HUDEP-2 (cell line): ENCODE results near the gene COX20.
"Not testable (repeated sequence)": the region's sequence is repeated elsewhere in the genome, so short reads cannot be mapped to it uniquely, and the experiment has no call there.

ENCODE experiments used
- DNase-seq, 76 experiments: peaks; one replicate each; lab custom pipeline; 2025; ENCODE audit not compliant: unreplicated experiment in 76 of 76; lab: John Stamatoyannopoulos, UW

The COX20 gene

DNA sequence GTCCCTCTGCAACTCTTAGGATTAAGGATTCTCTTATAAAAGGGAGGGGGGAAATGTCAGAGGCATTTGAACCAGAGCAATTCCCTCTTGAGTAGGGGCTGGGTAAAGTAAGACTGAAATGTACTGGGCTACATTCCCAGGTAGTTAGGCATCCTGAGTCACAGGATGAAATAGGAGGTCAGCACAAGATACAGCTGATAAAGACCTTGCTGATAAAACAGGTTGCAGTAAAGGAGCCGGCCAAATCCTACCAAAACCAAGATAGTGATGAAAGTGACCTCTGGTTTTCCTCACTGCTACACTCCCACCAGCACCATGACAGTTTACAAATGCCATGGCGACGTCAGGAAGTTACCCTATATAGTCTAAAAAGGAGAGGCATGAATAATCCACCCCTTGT lies 14.3 kb upstream of the COX20 start:
- no peak for DNase-seq

DNA sequence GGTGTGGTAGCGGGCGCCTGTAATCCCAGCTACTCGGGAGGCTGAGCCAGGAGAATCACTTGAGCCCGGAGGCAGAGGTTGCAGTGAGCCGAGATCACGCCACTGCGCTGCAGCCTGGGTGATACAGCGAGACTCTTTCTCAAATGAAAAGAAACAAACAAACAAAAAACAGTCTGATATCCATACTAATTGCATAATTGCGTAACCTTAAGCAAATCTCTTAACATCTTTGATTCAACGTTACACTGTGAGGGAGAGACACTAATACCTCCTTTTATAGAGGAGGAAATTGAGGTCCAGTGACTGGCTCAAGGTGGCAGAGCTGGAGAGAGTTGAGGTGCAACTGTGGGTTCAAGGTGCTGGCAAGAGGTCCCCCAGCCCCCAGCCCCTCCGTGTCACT lies 12.6 kb upstream of the COX20 start:
- DNase-seq: no peak

DNA sequence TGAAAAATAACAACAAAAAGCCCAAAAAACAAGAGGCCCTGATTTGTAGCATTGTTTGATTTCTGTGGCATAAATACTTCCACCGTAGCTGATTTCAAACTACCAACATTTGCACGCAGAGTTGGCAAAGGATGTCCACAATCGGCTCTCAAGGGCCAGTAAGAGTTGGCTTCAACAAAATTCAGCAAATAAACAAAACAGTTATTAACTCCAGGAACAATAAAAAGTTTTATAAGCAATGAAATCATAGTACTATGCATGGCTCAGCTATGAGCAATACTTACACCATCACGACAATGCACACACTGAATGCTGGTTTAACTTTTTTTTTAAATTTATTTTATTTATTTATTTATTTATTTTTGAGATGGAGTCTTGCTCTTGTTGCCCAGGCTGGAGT lies 8.7 kb upstream of the COX20 start:
- no peak for DNase-seq

DNA sequence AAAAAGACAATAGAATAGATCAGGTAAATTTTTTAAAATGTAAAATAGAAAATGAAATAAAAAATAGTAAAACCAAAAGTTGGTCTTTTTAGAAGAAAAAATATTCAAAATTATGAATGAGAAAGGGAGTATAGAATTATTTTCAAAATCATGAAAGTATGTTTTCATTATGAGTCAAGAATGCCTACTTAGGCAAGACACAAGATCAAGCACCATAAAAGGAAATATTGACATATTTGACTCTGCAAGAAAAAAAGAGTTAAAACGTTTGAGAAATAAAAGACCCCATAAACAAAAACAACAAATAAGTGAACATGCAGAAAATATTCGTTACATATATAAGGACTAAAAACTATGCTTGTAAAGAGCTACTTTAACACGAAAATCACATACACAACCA lies 4.8 kb upstream of the COX20 start:
- no peak for DNase-seq

DNA sequence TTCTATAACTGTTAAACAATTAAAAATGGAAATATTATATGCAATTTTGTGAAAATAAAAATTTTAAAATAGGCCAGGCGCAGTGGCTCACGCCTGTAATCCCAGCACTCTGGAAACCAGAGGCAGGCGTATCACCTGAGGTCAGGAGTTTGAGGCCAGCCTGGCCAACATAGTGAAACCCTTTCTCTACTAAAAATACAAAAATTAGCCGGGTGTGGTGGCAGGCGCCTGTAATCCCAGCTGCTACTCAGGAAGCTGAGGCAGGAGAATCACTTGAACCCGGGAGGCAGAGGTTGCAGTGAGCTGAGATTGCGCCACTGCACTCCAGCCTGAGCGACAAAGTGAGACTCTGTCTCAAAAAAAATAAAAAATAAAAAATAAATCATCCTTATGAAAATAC lies 2.2 kb upstream of the COX20 start:
- not testable (repeated sequence) for DNase-seq

DNA sequence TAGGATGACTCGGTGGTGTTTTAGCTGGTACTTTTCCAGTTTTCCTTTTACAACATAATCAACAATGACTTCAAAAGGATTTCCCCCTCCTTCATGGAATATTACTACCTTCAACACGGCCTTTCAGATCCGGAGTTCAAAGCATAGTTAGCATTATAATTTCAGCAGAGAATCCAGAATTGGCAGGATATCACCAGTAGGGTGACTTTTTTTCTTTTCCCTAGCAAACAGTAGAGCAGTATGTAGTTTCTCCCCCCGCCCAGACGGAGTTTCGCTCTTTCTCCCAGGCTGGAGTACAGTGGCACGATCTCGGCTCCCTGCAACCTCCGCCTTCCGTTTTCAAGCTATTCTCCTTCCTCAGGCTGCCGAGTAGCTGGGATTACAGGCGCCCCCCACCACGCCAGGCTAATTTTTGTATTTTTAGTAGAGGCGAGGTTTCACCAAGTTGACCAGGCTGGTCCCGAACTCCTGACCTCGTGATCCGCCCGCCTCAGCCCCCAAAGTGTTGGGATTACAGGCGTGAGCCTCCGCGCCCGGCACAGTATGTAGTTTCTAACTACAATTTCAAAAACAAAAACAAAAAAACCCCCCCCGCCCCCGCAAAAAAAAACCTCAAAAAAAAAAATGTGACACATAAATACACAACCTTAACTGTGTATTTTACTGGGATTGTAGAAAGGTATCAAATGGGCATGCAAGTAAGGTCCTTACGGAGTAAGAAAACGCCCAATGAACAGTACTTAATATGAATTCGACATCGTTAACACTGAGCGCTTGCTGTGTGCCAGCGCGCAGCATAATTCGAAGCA lies 1.5 kb upstream of the COX20 start:
- peak in 61 of 76 experiments; percentile 6 to 75 (median 45) for DNase-seq

DNA sequence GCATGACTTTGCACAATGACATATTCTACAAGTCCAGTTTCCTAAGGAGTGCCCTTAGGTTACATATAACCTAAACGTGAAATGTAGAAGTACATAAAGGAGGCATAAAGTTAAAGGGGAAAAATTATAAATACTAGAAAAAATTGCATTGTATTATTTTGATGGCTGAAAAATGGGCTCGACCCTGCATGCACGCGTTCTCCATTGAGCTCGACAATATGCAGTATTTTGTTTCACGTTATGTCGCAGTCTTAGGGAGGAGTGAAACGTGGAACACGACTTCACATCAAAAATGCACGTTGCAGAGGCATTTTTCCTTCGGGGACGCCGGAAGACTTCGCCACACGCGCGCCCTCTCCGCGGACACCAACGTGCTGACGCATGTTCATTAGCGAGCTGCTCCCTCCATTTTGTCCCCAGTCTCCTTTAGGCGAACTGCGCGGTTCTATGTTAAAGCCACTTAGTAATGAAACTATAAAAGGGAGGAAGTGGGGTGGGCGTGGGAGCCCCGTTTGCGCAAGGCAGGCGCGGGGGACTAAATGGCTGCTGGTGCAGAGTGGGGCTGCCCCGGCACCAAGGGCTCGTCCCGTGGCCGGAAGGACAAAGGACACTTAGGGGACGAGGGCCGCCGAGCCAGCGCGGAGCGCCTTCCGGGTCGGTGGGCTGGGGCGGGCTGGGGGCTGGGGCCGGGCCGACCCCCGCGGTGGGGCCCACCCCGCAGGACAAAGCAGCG lies 749 bp upstream of the COX20 start:
- peak in 71 of 76 experiments; percentile 22 to 91 (median 77) for DNase-seq

DNA sequence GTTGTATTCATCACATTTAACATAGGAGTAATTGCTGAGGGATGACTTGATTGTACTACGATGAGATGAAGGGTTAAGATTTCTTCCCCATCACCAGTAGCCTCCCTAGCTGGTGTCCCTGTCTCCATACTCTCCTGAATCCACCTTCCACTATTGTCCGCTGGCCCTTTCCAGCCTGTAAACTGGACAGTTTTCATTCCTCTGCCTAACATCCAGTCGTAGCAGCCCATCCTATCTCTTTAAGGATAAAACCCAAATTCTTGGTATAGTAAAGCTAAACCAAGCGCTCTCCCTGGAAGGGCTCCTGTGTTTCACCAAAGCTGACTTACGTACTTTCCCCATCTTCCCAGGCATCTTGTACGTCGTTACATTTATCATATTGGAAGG lies 670 bp downstream of the COX20 start:
- peak in 12 of 76 experiments; percentile 4 to 47 (median 17) for DNase-seq

DNA sequence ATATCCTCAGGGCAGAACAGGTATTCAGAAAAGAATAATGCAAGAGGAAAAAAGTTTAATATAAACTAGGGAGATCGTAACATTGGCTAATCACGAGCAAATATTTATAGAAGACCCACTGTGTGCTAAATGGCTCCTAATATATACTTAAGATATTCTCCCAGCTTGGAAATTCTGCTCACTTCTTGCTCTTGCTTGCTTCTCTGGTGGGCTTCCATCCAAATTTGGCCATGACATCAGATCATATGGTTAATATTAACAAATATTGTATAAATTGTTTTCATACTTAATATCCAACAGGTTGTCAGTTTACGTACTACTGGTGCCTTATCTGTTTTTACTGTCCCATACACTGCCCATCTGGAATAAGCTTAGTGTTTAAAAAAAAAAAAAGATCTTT lies 1.1 kb downstream of the COX20 start:
- DNase-seq: no peak

DNA sequence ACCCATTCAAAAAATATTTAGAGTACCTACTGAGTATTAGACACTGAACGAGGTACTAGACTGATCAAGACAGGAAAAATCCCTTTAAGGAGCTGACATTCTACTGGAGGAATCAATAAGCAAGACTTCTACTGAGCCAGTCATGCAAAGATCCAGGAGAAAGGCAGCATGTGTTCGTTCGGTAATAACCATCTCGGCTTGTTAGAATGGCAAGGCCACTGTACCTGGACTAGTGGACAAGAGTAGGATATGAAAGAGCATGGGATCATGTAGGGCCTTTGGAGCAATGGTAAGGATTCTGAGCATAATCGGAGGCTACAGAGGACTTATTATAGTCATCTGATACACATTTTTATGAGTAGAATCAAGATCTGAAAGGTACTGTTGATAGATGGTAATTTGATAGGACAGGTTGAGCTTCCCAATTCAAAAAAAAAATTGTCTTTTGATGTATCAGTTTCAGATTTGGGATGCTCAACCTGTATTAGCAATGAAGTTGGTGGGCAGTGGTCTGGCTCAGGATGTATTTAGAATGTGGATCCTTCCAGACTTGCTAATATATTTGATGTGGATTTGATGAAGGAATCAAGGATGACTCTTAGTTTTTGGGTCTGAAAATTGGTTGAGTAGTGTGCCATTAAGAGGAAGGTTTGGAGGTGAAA lies 2.3 kb downstream of the COX20 start:
- DNase-seq: peak in 1 of 76 experiments; percentile 4

DNA sequence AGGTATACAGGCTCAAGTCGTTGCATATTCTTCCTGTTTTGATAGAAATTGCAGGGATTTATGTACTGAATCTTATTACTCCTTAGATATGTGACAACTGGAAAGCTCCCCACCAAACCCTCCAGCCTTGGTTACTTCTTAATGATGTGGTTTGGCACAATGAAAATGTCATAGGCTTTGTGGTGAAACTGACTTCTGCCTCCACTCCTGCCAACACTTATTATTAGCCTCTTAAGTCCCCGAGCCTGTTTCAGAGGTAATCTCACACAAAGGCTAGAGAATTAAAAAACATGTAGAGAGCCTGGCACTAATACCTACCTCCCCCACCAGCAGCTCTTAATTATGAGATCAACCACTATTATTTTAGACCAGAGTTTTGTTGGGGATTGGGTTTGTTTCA lies 4.2 kb downstream of the COX20 start:
- DNase-seq: peak in 1 of 76 experiments; percentile 9

DNA sequence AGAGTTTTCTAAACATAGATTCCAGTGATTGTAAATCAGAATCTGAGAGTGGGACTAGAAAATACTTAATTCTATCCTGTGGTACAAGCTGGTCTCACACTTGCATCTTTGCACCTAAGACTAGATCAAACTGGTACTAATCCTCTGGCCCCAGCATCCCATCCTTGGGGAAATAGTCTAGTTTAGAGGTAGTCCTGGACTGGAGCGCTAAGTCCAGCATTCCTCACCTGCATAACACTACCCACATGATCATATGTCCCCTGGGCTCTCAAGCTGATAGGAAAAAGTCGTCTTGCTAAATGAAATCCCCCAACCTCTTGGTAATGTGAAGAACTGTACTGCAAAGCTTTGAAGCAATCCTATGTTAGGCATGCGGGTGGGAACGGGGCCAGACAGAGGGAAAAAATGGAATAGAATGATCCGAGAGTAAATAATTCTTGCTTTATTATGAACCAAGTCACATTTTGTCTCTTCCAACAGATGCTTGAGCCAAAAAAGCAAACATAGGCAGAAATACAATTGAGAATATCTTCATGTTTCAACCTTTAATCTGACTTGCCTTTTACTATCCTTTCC lies 4.8 kb downstream of the COX20 start:
- no peak for DNase-seq

DNA sequence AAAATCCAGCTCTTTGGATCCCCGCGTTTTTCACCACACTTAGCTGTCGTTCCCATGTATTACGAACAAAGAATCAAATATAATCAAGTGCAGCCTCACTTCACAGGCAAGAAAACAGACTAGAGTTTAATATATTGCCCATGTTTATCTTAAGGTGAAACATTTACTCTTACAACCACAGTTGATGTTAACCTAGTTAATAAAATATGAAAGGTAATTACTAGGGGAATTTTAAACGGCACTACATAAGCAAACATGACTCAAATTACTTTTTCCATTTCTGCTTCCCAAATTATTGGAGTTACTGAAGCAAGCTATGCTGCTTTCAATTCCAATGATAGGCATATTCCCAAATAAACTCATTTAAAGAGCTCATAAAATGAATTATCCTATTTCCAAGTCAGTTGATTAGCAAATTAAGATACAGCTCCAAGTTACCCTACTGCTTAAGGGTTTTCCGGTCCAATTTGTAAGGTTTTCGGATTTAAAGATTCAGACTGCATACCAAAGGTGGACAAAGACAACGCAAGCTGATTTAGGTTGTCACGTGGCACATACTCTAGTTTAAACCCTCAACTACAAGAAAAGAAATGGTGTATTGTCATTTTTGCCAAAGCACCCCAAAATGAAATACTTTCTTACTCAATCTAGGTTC lies 5.9 kb downstream of the COX20 start:
- no peak for DNase-seq

DNA sequence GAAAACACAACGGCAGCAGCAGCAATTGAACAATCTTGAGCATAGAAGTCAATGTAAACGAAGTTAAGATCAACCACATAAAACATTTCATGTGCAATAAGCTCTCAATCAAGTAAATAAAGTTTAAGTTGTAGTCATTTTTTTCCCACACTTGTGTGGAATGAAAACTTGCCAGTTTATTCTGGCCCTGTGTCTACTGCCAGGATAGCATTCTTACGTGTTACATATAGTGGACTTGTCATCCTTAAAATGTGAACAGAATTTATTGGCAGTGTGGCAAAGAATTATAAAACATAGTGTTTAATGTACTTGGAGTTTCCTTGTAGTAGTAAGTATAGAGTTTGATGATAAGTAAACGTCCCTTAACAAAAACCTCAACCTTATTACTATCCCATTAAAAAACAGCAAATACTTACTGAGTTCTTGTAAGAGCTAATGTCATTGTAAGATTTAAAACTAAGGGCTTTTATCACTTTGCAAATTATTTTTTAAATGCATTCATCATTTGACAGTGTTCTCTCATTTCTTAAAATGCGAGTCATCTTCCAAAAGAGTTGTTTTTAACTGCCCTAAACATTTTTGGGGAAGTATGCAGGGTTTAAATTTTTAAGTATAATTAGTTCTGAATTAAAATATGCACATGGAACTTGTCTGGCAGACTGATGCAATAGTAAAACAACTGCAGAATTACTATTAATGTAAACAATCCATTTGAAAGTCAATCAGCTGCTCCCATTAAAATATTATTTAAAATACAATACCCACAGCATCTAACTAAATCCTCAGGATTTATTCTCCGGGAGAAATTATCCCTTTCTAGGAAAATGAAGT lies 7.9 kb downstream of the COX20 start:
- no peak for DNase-seq

DNA sequence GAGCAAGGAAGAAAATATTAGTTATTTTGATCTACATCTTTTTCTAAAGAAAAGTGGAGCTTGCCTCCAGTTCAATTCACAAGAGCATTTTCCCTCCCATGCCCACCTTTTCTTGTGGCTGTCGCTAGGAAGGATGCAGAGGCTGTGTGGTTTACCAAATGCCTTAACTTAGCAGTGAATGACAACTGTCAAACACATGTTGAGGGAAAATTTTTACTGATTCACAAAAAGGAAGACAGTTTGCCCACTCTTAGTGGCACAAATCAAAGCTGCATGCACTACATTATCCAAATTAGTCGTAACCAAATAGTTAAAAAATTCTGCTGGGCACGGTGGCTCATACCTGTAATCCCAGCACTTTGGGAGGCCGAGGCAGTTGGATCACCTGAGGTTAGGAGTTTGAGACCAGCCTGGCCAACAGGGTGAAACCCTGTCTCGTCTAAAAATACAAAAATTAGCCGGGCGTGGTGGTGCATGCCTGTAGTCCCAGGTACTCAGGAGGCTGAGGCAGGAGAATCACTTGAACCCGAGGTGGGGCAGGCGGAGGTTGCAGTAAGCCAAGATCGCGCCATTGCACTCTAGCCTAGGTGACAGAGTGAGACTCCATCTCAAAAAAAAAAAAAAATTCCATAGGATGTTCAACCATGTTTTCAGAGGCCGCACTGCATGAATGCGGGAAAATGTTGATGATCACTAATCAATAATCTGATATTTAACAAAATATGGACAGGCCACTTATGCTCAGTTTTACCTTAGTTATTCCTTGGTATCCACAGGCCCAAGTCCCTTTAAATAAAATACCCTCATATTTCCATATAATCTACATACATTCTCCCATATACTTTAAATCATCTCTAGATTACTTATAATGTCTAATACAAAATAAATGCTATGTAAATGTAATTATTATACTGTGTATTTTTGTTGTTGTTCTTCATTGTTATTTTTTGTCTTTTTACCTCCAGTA lies 9.0 kb downstream of the COX20 start:
- DNase-seq: no peak

DNA sequence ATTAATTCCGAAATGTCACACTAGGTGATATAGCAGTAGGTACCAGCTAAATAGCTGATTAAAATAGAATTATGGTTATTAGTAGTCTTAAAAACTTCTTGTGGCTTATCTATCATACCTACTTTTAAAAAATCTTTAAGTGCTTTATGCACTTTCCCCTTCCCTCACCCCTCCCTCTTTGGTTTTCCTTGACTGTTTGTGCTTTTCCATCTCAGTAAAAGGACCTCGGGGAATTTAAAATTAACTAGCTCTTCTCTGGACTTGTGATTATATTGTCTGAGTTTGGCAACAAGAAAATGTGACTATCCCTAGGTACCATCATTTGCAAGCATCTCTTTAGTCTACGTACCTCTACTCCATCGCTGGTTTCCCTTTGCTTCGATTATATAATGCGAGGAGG lies 11.2 kb downstream of the COX20 start:
- DNase-seq: no peak

DNA sequence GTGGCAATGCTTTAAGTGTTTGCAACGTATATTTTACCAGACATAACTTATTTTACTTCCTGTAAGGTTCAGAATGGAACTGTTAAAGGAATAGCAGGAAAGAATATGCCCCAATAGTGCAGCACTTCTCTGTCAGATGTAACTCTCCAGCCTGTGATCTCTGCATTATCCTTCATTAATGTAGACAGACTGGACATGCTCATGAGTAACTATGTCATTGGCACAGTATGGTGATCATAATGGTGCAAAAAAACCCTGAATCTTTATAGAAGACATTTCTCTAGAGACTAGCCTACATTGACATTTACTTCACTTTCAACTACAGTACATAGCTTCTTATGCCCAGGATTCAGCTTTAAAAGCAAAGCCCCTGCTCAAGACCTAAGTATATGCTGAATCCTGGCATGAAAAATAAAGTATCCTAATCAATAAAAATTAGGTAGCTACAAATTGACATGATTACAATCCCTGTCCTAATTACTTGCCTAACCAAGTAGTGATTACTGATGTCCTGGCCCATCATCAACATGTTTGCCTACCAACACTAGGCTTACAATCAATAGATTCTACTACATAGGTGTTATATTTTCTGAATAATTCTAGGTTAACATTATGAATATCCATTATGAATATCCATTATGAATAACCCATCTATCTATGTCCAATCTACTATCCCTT lies 13.9 kb downstream of the COX20 start:
- no peak for DNase-seq
